Esophagus (tissue), 2 donors: ENCODE results near the gene SPTBN5. TPM values are rescaled to one million over a fixed set of nuclear protein-coding genes. Genes with fewer than 3 reads are reported as not detected.

Source experiments
- H3K27ac ChIP-seq, 2 donors: one replicate each; pipeline ENCODE4 v1.5.1; 2013; ENCODE audit warnings: low read depth in 2 of 2, mild to moderate bottlenecking in 2 of 2, inconsistent platforms in 1 of 2, low read length in 1 of 2, moderate library complexity in 1 of 2
- H3K27me3 ChIP-seq, 2 donors: one replicate each; pipeline ENCODE4 v1.6.1; 2013; ENCODE audit warnings: low read length in 2 of 2, control low read depth in 1 of 2, mild to moderate bottlenecking in 1 of 2; ENCODE audit not compliant: insufficient read depth in 2 of 2, control insufficient read depth in 1 of 2
- H3K36me3 ChIP-seq, 2 donors: one replicate each; pipeline ENCODE4 v1.6.1; 2013; ENCODE audit warnings: low read length in 1 of 2; ENCODE audit not compliant: control insufficient read depth in 2 of 2, insufficient read depth in 2 of 2
- H3K4me1 ChIP-seq, 2 donors: one replicate each; pipeline ENCODE4 v1.6.1; 2013; ENCODE audit warnings: low read length in 1 of 2; ENCODE audit not compliant: control insufficient read depth in 2 of 2, insufficient read depth in 2 of 2
- H3K4me3 ChIP-seq, 2 donors: one replicate each; pipeline ENCODE4 v1.5.1; 2013; ENCODE audit warnings: low read length in 2 of 2, mild to moderate bottlenecking in 2 of 2, low read depth in 1 of 2, moderate library complexity in 1 of 2
- H3K9me3 ChIP-seq, 2 donors: one replicate each; pipeline ENCODE4 v1.6.1; 2013; ENCODE audit warnings: mild to moderate bottlenecking in 2 of 2, low read depth in 1 of 2, low read length in 1 of 2, moderate library complexity in 1 of 2; ENCODE audit not compliant: control insufficient read depth in 2 of 2, insufficient read depth in 1 of 2
- WGBS, 2 donors: extraction: QIAGEN DNeasy Blood & Tissue Kit; methylation state at CpG; one replicate each; pipeline ENCODE4 v1.1.7; 2013; 5-methylcytosine and 5-hydroxymethylcytosine counted together
- polyA plus RNA-seq, 2 donors: library from polyadenylated mRNA; stranded (reverse); fragments of 200-250 nt; gene quantifications; one replicate each; pipeline ENCODE4 v1.2.3, GENCODE V29; 2013
- donor health status: healthy with polysubstance abuse.
- donor health status: Bipolar disorder and iron deficiency.

The SPTBN5 gene
- polyA plus RNA-seq: 1 to 10 TPM; 2.7 to 9.3 TPM

GRCh38 chr15:41893422-41894250 lies at the start of gene SPTBN5:
SPTBN5 (minus strand) TSS chr15:41894053; CDS start chr15:41893497, 556 bp downstream.
- Histone ChIP-seq H3K27me3 (no peaks in the 10 kb centered on the region), H3K36me3 (no peaks in the 10 kb centered on the region), H3K4me1 (peaks cover 6 to 17% of the 10 kb centered on the region in 2 donors), H3K9me3 (no peaks in the 10 kb centered on the region), H3K27ac (peak within 1 kb of the TSS; percentile 65 to 76), H3K4me3 (peak within 1 kb of the TSS in 1 of 2 donors; percentile 17)
- 80 to 85% methylated on average over 15 of the region's 15 CpGs for WGBS, 2 donors

- Histone ChIP-seq H3K4me1 (peaks cover 0 to 28% of the 10 kb centered on the region in 2 donors), H3K36me3 (peaks cover 2 to 4% of the 10 kb centered on the region in 2 donors), H3K27me3 (no peaks in the 10 kb centered on the region), H3K27ac (no peak overlapping the region), H3K9me3 (no peaks in the 10 kb centered on the region), H3K4me3 (no peak overlapping the region)
- 78 to 79% methylated on average over 7 of the region's 7 CpGs for WGBS, 2 donors
These were observed 49.0 kb upstream of the SPTBN5 start for GRCh38 chr15:41942886-41943285.

- Histone ChIP-seq H3K27ac (peak overlapping the region in 1 of 2 donors; percentile 69), H3K36me3 (peaks cover 4 to 5% of the 10 kb centered on the region in 2 donors)
These were observed 48.0 kb upstream of the SPTBN5 start for GRCh38 chr15:41941644-41942415.

GRCh38 chr15:41940441-41940857 lies 46.6 kb upstream of the SPTBN5 start:
- peaks cover 4 to 5% of the 10 kb centered on the region in 2 donors for H3K36me3 ChIP-seq

More at GRCh38 chr15:41941644-41942415, 48.0 kb upstream of the SPTBN5 start:
- Histone ChIP-seq H3K4me3 (no peak overlapping the region), H3K4me1 (peaks cover 0 to 26% of the 10 kb centered on the region in 2 donors), H3K27me3 (no peaks in the 10 kb centered on the region), H3K9me3 (no peaks in the 10 kb centered on the region)
- WGBS, 2 donors: 62 to 66% methylated on average over 22 of the region's 22 CpGs

GRCh38 chr15:41939986-41940385 lies 46.1 kb upstream of the SPTBN5 start:
- Histone ChIP-seq H3K27ac (peak overlapping the region; percentile 86 to 93), H3K4me1 (peaks cover 0 to 22% of the 10 kb centered on the region in 2 donors)

More at GRCh38 chr15:41940441-41940857, 46.6 kb upstream of the SPTBN5 start:
- WGBS, 2 donors: 31 to 61% methylated on average over 13 of the region's 13 CpGs
- Histone ChIP-seq H3K27me3 (no peaks in the 10 kb centered on the region), H3K27ac (peak overlapping the region; percentile 86 to 93), H3K4me3 (no peak overlapping the region), H3K9me3 (no peaks in the 10 kb centered on the region), H3K4me1 (peaks cover 0 to 22% of the 10 kb centered on the region in 2 donors)

GRCh38 chr15:41937568-41937923 lies 43.7 kb upstream of the SPTBN5 start:
- no peaks in the 10 kb centered on the region for H3K27me3 ChIP-seq
- no peaks in the 10 kb centered on the region for H3K9me3 ChIP-seq
- peaks cover 5 to 23% of the 10 kb centered on the region in 2 donors for H3K4me1 ChIP-seq
- H3K36me3 ChIP-seq: peaks cover 0 to 3% of the 10 kb centered on the region in 2 donors
- 75 to 80% methylated on average over 4 of the region's 4 CpGs for WGBS, 2 donors
- H3K4me3 ChIP-seq: no peak overlapping the region
- peak overlapping the region; percentile 74 to 75 for H3K27ac ChIP-seq

More at GRCh38 chr15:41939986-41940385, 46.1 kb upstream of the SPTBN5 start:
- no peaks in the 10 kb centered on the region for H3K27me3 ChIP-seq
- 72 to 80% methylated on average over 9 of the region's 9 CpGs for WGBS, 2 donors
- peaks cover 4 to 5% of the 10 kb centered on the region in 2 donors for H3K36me3 ChIP-seq
- no peak overlapping the region for H3K4me3 ChIP-seq
- no peaks in the 10 kb centered on the region for H3K9me3 ChIP-seq

- WGBS, 2 donors: 66 to 70% methylated on average over 19 of the region's 19 CpGs
- peaks cover 0 to 7% of the 10 kb centered on the region in 2 donors for H3K36me3 ChIP-seq
- H3K27me3 ChIP-seq: no peaks in the 10 kb centered on the region
- no peak overlapping the region for H3K4me3 ChIP-seq
- H3K27ac ChIP-seq: peak overlapping the region; percentile 74 to 76
- peaks cover 6 to 23% of the 10 kb centered on the region in 2 donors for H3K4me1 ChIP-seq
- no peaks in the 10 kb centered on the region for H3K9me3 ChIP-seq
These were observed 43.1 kb upstream of the SPTBN5 start for GRCh38 chr15:41936649-41937567.

GRCh38 chr15:41936155-41936554 lies 42.3 kb upstream of the SPTBN5 start:
- Histone ChIP-seq H3K9me3 (no peaks in the 10 kb centered on the region), H3K4me3 (no peak overlapping the region), H3K36me3 (peaks cover 0 to 7% of the 10 kb centered on the region in 2 donors), H3K4me1 (peaks cover 6 to 18% of the 10 kb centered on the region in 2 donors), H3K27ac (peak overlapping the region; percentile 18 to 19), H3K27me3 (no peaks in the 10 kb centered on the region)
- WGBS, 2 donors: 88 to 89% methylated on average over 3 of the region's 3 CpGs
